GM21786 (cell line): ENCODE measurements around the gene FOXP1.

Source experiments
- ATAC-seq: cut with Tn5 transposase; IDR thresholded peaks from one replicate; pipeline ENCODE4 v1.9.1; 2021; ENCODE audit not compliant: unreplicated experiment

The FOXP1 gene

DNA sequence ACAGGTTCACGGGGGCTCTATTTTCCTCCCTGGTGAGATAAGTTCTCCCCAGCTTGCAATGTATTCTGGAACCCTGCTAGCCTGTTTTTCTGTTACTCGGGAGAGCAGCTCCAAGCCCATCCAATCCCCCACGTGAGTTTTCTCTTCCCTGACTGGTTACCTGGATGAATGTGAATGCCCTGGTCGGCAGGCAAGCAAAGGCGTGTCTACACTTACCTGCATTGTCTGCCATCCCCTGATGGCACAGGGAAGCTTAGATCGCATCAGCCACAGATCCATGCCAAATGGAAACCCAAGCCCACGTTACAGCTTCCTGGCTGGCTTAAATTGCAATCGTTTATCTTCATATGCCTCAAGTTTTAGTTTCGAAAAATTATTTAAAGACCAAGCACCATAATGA lies 149.9 kb downstream of the FOXP1 start:
- ATAC-seq: no peak

DNA sequence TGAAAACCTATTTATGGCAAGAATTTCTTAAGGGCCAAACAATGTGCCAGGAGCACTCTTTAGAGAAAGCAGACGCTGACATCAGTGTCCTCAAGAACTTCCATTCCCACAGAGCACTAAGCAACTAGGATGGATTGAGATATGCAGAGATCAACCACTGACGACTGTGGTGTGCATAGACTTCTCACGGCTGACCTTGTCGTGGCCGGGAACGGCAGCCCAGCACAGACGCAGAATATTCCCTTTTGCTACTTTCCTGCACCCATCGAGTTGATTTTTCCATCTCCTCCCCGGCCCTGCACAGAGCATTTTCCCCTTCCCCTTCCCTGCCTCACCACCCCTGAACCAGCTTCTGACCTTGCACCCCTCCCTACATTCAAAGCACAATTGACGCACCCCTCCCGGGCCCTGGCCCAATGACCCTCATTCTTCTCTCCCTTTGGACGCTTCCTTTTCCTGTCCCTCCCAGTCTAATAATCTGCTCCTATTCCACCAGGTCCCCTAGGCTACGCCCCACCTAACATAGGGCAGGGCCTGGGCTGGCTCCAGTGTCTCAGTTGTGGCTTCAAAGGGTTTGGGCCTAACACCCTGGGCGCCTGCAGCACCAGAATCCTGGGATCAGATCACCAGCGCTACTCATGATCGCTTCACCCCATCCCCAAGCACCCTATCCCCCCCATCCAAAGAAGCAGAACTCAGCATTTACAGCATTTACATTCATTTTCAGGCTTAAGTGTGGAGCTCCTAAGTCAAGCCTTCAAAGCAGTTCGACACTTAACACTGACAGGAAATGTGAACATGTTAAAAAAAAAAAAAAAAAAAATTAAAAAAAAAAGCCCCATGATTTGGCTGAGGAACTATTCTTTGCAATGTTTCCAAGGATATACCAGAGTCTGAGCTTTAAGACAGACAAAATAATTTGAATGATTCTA lies 151.2 kb downstream of the FOXP1 start:
- ATAC-seq: no peak

DNA sequence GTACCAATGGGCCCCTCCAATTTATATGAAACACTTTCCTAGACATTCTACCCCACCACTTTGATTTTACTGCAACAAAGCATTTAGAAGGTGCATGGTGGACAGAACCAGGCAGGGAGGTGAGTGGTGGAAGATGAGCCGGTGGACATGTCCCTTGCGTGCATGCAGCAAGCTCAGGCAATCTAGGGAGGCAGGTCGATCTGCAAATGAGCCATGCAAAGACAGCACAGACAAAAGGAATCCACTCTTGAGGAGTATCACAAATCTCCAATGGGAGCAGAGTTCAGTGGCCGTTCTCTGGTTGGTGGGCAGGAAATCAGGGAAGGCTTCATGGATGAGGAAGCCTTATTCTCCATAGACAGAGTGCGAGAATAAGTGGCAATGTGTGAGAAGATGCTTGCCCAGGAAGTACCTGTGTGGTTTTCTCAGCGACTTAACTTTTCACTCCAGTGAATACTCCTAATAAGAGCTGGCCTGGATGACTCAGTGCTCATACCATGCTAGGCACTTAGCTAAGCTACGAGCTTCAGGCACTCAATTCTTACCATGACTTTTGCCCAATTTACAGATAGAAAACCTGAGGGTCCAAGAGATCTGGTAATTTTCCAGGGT lies 152.5 kb downstream of the FOXP1 start:
- no peak for ATAC-seq

DNA sequence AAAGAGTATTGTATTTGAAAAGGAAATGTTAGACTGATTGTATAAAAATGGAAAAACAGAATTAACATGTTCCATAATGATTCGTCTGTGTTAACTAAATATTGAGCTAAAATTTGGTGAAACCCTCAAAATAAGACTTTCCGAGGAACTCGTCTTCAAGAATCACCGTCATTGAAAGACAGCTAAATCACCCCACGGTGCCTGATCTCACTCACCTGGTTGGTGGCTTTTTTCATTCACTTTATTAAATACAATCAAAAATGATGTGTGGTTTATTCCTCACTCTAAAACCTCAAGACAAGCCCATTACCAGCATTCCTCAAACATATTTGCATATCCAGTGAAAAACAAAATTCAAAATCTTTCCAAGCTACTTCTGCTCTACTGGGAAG lies 153.9 kb downstream of the FOXP1 start:
- no peak for ATAC-seq

DNA sequence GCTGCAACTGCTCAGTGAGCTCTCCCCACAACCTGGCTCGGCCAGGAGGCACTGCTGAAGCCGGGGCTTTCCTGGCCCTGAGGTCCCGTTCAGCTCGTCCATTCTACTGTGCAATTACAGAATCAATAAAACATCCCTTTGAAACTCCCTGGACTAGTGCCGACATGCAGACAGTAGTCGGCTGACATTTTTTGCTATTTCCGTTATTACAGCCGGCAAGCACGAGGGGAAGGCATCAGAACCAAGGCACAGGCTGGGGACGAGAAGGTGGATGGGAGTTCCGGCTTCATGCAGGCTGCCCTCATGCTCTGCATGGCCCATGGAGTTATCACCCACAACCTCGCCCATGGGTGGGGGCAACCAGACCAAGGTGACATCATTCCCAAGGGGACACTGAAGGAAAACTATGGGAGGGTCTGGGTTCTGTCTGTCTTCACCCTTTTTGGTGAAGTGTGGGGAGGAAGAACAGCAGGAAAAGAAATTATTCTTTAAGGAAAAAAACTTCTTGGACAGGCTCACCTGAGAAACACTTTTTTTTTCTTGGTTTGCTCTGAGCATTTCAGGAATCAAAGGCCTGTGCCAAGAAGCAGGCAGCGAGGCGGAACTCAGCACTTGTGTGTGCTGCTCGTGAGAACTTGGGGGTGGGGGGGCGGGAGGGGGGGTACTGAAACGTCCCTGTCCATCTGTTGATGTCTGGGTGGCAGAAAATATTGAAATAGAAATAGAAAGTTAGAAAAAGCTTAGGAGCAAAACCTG lies 154.5 kb downstream of the FOXP1 start:
- ATAC-seq: no peak

DNA sequence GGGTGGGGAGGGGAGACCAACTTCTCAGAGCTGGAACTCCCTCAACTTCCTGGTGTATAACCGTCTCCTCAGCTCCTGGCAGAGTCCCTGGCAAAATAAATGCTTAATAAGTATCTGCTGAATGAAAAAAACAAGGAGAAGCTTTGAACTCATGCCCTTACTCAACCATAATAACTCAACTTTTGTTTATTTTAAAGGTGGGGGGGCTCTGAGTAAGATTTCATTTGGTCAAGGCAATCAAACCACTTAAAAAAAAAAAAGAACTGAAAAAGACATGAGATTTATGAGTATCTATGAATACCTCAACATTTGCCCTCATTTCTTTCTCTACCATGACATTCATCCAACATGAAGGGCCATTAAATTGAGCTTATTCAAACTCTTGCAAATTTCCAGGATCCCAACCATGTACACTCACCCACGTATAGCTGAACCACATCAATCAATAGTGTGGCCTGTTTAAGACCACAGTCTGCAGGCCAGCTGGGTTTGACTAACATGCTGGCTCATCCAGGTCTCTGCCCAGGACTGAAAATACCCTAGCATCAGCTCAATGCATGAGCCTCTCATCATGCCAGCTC lies 157.9 kb downstream of the FOXP1 start:
- ATAC-seq: no peak

DNA sequence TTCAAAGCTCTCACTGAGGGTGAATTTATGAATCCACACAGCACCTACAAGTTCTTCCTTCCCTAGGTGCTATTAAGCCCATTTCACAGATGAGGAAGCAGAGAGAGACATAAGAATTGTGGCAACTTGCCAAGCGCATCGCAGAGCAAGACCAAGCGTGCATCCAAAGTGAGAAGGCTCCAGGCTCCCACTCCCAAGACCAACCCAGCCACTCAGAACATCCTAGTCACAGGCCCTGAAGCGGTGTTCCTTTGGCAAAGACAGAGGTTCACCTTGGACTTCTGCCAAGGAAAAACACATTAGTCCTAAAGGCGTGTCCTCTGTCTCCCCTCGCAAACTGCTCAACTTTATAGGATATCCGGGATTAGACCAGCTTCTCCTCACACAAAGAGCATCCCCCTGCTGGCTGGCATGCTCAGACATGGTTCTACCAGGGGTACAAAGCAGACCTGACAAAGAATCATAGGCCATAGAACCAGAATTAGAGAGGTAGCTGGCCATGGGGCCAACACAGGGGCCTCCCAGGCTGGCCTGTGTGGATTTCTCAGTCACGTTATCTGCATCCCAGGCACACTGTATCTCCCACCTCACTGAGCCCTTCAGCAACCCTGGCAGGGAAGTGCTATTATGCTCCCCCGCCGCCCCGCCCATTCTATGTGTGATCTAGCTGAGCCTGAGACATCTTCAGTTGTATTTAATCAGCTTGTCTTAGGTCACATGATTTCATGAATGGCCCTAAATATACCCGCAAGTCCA lies 160.2 kb downstream of the FOXP1 start:
- ATAC-seq: no peak

DNA sequence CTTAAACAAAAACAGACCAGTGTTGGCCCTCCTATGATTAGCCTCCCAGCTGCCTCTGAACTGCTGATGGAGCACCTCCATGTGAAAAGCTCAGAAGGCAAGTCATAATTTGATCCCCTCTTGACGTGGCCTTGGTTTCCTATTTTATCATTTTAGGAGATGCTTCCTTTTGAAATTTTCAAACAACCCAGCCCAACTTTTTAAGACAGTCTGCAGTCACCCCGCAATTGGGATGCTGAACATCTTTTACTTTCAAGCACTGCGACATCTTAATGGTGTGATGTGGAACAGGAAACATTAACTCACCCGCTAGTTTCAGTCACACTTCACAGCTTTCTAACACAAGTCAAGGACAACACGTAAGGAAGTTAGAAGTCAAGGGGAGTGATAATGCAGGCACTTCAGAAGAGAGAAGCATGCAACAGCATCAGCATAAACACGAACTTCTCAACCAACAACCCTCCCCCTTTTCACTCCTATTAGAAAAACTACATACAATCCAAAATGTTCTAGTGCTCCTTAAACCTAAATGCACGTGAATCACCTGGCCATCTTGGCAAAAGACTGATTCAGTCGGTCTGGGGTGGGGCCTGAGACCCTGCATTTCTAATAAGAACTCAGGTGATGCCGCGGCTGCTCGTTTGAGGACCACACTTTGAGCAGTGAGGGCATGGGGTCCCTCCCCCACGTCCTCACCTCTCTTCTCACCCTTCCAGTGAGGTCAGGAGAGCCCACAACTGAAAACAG lies 161.5 kb downstream of the FOXP1 start:
- peak; percentile 96 for ATAC-seq

DNA sequence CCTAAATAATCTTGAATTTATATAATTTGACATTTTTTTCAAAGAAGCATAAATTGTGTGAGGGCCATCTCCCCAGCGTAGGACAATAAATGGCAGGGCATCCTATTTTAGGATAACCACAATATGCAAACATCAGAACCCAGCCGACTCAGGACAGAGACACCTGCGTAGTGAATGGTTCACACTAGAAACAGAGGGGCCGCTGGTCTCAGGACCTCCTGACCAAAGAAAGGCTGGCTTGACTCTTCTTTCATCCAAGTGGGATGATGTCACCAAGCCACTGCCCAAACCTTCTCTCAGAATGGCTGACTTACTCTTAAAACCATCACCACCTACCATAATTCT lies 162.1 kb downstream of the FOXP1 start:
- peak; percentile 45 for ATAC-seq

DNA sequence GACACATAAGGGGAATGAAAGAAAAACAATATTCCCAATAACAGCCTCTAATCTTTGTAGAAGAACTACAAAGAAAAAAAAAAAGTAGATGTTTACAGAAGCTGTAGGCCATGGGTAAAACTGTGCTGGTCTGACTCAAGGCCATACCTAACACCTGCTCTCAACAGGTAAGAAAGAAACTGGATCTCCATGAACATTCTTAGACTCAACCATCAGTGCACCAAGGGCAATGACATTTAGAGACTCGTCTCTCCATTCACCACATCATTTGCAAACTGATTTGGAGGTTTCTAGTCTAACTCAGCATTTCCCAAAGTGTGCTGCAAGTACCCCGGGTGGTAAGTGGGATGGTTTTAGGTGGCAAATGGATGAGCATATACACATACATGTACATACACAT lies 164.2 kb downstream of the FOXP1 start:
- no peak for ATAC-seq

DNA sequence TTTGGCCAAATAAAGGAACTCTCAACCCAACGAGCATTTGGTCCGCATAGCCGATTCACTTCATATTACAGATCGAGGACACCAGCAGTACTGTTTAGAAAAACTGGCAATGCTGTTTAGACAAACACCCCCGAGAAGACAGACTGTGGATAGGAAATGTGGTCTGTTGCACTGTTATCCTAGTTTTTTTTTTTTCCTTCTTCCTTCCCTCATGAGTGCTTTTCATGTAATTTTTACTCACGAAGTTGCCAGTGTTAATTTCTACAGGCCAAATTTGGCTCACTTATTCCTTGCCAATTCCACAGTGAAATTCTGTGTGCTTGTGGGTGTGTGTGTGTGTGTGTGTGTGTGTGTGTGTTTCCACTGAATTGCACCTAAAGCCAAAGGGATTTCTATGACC lies 165.7 kb downstream of the FOXP1 start:
- ATAC-seq: no peak

DNA sequence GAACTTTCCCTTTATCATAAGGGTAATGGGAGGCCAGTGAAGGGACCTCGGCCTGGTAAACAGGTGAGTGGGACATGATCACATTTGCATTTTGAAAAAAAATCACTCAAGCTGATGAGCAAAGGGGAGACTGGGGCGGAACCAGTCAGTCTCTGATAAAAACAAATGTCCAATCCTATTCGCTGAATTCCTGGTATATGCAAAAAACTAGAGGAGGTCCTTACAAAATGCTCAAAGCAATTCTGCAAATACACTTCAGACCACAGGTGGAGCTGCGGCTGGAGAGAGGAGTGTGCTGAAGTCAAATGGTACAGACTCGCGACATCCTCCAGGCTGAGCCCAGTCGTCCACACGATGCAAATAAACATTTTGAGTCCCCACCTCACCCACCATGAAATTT lies 166.7 kb downstream of the FOXP1 start:
- ATAC-seq: no peak

DNA sequence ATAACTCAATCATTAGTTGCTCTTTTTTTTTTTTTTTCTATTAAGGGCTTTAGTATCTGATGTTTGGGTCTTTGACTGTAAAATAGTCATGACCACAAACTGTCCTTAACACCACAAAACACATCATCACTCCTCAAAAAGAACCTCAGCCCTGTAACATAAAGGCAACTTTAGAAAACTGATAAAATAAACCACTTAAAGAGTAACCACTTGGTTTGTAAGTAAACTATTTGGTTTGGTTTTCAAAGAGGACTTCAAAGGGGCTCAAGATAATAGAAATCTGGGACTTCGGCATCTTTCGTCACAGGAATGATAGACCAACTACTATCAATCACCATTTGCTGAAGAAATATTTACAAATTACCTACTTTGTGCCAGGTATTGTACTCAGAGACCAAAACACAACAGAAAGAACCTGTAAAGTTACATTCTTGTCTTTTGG lies 167.8 kb downstream of the FOXP1 start:
- no peak for ATAC-seq

DNA sequence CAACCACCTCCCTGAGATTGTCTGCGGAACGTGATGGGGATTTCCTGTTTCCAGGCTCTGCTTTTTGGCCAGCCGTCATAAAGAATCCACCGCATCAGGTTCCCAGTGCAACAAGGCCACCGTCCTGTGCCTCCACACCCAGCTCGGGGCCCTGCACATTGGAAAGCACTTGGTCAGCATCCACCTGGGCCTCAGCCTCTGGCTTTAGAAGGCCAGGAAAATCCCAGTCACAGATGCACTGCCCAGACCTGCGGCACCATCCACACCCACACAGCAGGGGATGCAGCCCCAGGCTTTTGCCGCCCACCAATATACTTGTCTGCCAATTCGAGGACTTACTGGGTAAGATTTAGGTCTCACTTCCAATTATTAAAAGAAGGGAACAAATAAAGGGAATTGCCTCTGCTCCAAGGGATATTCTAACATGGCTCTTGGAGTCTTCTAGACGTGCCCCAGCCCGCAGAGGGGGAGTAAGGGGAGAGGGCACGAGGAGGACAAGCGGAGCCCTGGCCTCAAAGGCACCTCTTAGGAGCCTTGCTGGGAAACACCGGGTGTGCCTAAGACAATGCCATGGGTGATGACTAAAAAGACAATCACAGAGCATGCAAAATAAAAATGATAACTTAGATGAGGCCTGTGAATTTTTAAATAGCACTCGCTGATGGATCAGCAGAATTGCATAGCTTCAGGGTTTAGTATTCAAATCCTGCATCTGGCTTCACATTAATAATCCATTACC lies 169.2 kb downstream of the FOXP1 start:
- ATAC-seq: no peak

DNA sequence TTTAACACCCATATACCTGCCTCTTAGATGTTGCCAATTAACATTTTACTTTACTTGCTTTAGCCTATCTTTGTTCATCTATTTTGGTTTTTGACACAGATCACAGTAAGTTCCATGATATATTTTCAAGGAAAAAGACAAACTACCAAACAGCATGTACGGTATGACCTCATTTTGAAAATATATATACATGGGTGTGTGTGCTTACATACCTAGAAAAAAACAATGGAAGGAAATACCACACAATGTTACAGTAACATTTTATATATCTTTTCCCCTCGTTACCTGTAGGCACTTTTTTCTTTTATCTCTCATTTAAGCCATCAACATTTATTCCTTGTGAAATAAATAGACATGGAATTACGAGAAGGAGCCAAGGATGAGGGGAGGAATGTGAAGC lies 170.0 kb downstream of the FOXP1 start:
- no peak for ATAC-seq

DNA sequence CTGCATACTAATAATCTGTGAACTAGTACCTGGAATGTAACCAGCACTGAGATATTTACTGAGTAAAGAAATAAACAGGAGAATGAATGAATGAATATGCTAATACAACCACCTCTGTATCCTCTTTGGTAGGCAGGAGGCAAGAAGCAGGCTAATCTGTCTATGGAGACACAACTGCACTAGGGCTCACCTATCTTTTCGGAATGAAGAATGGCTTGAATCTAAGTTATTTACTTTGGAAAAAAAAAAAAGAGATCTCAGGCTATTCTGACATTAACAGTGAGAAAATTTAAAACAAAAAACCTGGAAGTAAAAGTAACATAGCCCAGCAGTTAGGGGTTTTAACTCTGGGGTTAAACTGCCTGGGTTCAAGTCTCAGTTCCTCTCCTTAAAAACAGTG lies 174.2 kb downstream of the FOXP1 start:
- no peak for ATAC-seq

DNA sequence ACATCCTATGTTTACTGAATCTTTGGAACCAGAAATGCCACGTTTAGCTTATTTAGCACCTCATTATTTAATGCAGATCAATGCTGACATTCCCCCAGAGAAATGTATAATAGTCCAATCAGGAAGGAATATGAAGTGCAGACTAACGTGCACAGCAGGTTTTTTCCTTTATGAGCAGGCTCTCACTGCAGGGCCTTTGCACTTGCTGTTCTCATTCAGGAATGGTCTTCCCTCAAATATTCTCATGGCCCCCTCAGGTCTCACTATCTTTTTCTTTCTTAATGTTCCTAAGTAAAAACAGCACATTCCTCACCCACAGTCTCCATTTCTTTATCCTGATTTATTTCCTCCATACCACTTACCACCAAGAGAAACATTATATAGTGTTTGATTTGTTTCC lies 174.6 kb downstream of the FOXP1 start:
- ATAC-seq: no peak

DNA sequence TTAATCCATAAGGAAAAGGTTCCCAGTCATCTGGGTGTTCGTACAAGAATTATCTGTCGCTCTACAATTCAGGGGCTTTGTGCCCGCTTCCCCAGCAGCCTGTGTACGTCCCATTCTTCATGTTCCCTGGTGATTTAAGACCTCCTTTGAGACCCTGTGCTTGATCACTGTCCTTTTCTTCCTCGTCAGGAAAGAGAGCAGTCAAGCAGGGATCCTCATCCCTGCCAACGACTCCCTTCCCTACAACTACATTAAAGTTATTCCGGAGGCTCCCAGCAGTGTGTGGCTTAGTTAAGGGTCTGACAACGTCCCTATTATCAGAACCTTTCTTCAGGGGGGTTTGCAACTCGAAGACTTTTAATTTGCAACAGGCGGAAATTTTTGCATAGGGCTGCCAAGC lies 175.7 kb downstream of the FOXP1 start:
- no peak for ATAC-seq
